ENCODE measurements around the gene MASP2.
A peak's percentile ranks its signal among the peaks of the same experiment; 100 is the strongest.
"Not testable (repeated sequence)": the region's sequence is repeated elsewhere in the genome, so short reads cannot be mapped to it uniquely, and the experiment has no call there.

The MASP2 gene

DNA sequence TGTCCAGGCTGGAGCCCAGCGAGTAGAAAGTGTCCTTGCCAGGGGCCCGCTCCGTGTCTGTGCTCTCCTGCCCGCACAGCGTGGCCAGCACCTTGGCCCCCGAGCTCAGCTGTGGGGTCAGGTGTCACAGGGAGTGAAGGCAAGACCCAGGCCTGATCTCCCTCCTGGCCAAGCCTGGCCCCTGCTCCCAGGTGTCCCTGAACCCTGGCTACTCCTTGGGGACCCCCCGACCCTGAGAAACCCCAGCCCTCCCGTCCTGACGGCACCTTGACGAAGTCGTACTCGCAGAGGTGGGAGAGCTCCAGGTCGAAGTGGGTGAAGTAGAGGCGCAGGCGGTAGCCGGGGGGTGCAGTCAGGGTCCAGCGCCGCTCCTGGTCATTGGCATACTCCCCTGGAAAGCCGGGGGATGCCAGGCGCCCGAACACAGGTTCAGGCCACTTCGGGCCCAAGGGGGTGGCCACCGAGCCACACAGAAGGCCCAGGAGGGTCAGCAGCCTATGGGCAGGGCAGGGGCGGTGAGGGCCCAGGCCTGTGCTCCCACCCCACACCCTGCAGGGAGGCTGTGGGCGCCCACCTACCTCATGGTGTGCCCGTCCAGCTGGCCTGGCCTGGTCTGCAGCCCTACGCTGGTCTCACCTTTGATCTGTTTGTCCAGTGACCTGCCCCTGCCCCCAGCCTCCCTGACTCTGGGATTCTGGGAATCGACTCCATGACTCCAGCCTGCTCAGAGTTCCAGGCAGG lies at the start of gene MASP2:
TSS of gene MASP2 (minus strand) at position 615 of the 741 bp plus-strand sequence. CDS start at position 583, 32 bp downstream.
- DNase-seq, result no peak

- not testable (repeated sequence) for DNase-seq
Measured at GRCh38 chr1:11083784-11084183, 36.7 kb upstream of the MASP2 start.

GRCh38 chr1:11080931-11081330 lies 33.9 kb upstream of the MASP2 start:
- DNase-seq, result no peak

DNA sequence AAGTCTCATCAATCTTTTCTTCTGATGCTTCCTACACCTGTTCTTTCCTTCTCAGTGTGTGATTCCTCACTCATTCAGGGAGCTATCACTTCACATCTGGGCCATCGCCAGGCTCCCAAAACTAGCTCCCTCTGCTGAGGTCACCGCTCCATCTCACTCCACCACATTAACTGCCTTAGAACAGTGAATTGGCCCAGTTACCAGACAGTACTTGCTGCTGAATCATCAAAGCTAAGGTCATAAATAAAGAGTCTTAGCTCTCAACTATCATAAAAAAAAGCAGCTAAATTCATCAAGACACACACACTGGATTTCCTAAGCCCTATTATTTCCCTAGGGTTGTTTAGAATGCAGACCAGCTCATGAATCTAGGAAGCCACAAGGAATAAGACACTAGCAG lies 31.6 kb upstream of the MASP2 start:
- no peak for DNase-seq

- DNase-seq, result not testable (repeated sequence)
Measured at GRCh38 chr1:11073398-11073797, 26.4 kb upstream of the MASP2 start.

- DNase-seq, result no peak
Measured at GRCh38 chr1:11072216-11072917, 25.3 kb upstream of the MASP2 start.

DNA sequence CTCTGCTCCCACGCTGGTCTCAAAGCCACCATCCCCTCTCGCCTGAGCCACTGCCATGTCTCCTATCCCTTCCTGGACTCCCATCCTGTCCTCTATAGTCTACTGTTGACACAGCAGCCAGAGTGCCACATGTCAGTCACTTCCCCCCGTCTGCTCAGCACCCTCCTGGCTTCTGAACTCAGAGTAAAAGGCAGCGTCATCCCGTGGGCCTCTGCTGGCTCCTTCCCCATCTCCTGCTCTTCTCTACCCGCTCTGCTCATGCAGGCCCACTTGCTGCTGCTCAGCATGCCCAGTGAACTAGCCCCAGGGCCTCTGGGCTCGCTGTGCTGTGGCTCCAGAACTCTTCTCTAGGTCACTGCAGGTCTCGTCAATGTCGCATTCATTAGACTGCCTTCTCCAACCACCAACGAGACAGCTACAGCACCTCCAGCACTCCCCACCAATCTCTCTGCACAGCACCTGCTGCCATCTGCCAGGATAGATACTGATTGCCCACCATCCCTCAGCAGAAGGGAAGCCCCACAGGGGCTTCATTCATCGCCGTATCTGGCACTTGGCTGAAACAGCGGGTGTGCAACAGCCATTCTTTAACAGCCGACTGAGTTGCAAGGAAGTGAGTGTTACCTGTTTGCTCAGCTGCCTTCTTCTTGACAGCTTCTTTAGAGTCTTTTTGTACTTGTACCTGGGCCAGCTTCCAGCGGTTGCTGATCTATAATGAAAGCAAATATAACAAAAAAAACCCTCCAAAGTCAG lies 24.6 kb upstream of the MASP2 start:
- DNase-seq, result no peak

GRCh38 chr1:11070876-11071275 lies 23.8 kb upstream of the MASP2 start:
- DNase-seq, result no peak

DNA sequence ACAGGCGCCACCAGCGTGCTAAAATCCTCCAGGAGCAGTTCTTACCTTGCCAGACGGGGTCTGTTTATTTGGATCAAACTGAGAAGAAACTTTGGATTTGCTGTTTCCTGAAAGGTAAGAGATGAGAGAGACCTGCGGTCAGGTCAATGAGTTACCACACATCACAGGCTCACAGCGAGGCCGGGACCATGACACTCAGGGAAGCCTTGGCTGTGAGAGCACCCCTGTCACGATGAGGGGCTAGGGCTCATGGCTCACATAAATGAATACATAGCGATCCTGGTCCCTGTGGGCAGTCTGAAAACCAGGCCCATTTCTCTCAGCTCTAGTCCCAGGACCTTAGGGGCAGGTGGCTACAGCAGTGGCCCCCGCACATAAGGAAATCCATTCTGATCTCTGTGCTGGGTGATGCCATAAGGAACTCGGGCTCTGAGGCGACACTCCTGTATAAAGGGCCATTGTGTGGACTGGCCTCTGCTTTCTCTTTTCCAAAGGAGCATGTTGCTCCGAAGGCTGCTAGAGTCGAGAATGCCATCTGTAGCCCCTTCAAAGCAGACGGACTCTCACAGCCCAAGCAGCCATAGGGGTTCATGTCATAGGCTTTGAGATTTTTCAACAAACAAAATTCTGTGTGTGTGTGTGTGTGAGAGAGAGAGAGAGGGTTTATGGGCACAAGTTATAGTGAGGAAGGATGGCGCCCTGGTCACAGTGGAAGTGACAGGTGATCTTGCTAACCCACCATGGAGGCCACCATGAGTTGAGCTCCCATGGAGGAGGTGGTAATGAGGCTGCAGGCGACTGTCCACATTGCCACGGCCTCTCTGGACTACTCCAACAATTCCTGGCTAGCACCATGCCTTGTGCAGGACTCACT lies 21.8 kb upstream of the MASP2 start:
- DNase-seq, result no peak

- DNase-seq, result no peak
Measured at GRCh38 chr1:11067716-11068599, 20.9 kb upstream of the MASP2 start.

DNA sequence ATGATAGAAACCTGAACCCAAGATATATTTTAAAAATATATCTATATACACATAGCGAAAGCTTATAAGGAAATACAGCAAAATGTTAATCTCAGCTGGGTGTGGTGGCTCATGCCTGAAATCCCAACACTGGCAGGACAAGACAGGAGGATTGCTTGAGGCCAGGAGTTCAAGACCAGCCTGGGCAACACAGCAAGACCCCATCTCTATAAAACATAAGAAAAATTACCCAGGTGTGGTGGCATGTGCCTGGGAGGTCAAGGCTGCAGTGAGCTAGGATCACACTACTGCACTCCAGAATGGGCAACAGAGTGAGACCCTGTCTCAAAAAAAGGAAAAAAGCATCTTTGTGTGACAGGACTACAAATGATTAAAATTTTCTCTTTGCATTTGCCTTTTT lies 18.8 kb upstream of the MASP2 start:
- no peak for DNase-seq

- no peak for DNase-seq
Measured at GRCh38 chr1:11064942-11065341, 17.9 kb upstream of the MASP2 start.

GRCh38 chr1:11063937-11064537 lies 17.0 kb upstream of the MASP2 start:
- DNase-seq, result not testable (repeated sequence)

- DNase-seq, result no peak
Measured at GRCh38 chr1:11062965-11063401, 15.9 kb upstream of the MASP2 start.

GRCh38 chr1:11061652-11062365 lies 14.8 kb upstream of the MASP2 start:
- DNase-seq, result no peak

DNA sequence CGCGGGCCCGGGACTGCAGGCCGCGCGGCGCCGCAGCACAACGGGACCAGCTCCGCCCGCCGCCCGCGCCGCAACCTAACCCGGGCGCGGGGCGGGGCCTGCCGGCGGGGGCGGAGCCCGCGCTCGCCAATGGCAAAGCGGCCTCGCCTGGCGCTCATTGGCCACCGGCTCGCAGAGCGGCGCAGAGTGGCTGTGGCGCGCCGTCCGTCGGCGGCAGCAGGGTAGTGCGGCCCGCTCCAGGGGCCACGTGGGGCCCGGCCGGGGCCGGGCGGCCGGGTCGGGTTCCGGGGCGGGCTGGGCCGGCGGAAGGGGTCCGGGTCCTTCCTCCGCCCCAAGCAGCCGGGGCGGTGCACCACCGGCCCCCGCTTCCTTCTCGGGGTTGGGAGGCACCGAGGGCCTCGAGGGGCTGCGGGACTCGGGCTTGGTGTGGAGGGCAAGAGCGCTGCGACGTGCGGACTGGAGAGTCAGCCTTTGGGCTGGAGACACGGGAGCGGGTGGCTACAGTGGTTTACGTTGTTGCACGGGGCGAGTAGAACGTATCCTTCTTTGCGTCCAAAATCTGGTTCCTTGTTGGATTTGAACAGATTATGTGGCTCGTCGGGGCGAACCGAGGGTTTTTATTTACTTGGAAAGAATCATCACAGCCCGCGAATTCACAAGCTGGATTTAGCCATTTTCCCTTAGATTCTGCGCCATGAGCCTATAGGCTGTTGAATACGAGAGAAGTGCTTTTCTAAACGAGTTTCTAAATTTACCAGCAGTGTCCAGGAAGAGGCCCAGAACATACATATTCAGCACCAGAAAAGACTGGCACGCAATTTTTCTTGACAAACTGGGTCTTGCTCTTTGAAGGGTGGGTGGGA lies 13.2 kb upstream of the MASP2 start, which contains the start of gene SRM:
TSS of gene SRM (minus strand) at position 51 of the 863 bp plus-strand sequence. CDS start 75 bp downstream, outside the sequence.
- peak; percentile 91 to 94 for DNase-seq

GRCh38 chr1:11059155-11059967 lies 12.3 kb upstream of the MASP2 start:
- DNase-seq, result peak in 1 of 2 donors; percentile 41

DNA sequence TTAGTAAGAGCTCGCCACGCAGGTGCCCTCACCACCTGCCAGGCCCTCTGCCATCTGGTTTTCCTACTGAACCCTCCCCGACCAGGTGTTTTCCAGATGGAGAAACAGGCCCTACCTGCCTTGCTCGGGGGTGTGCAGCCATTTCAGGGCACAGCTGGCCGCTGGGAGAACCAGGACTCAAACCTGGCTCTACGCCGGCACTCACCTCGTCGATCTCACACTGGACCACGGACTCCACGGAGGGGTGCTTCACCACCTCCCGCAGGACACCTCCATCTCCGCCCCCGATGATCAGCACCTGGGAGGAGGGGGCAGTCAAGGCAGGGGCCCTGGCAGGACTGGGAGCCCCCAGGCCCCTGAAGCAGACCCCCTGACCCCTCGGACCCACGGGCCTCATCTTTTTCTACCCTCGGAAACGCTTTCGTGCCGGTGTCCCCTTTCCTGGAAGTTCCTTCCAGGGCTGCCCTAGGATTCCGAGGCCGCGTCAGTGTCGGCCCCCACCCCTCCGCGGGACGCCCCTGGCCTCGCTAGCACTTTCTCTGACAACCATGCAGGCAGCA lies 11.6 kb upstream of the MASP2 start:
- no peak for DNase-seq
